GF-D8 (cell line): Measurements from ENCODE around the gene FADS3.

Experiments
- DNase-seq: peaks from one replicate; lab custom pipeline; 2025; lab: John Stamatoyannopoulos, UW

FADS3 gene

GRCh38 chr11:61855939-61856680 is 35.2 kb downstream of the FADS3 start:
- no peak for DNase-seq

GRCh38 chr11:61854966-61855714 is 36.2 kb downstream of the FADS3 start:
- no peak for DNase-seq

DNA sequence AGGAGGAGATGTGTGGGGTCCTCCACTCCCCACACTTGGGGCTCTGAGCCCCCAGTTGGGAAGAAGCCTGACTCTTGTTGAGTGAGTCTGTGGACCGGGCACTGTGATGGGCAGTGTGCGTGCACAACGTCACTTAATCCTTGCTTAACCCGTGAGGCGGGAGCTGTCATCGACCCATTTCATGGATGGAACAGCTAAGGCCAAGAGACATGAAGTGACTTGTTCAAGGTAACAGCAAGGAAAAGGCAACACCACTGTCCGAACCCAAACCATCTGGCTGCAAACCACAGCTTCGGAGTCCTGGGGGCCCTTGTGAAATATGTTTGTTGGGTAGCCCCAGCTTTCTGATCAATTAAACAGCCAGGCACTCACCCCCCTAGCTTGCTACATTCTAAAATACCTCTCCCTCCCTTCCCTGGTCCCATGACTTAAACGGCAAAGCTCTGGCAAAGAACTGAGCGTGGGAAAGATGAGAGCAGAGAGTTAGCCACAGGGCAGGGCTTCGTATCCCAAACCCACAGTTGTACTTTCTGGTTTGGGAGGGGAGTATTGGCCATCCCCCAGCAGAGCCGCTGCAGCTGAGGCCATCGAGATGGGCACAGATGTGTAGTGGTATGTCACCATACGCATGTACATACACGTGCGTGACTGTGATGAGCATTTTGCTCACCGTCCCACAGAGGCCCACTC is 37.0 kb downstream of the FADS3 start:
- DNase-seq, result no peak

GRCh38 chr11:61853698-61854169 is 37.6 kb downstream of the FADS3 start:
- DNase-seq, result no peak

GRCh38 chr11:61851900-61852295 is 39.4 kb downstream of the FADS3 start:
- no peak for DNase-seq

DNA sequence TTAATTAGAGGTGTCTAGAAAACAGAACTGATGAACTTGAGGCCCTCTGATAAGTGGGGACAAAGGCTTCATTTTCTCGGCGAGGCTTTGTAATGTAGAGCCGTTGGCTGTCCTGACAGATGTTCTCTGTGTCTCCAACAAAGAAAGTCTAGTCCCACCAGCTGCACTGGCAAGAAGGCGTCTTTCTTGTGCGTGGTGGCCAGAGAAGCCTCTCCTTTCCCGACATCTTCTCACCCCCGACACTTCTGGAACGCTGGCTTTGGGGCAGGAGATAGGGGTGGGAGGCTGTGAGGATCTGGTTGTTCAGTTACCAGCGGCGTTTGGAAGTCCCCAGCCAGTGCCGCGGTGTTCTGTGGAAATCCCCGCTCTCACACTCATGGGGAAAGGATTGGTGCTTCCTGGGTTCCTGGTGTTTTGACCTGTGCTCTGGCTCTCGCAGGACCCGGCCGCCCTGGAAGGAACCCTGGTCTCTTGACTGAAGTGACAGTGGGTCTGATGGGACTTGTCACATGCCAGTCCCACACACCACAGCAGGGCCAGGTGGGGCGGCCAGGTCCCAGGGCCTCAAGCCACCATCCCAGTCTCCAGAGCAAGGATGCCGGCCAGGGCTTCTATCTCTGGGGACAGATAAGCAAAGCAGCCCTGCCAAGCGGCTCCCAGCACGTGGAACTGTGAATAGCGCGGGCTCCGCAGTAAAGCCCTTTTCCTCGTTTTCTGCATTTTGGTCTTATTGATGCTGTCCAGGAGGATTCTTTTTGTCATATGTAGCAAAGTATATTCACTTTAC is 40.0 kb downstream of the FADS3 start:
- no peak for DNase-seq

DNA sequence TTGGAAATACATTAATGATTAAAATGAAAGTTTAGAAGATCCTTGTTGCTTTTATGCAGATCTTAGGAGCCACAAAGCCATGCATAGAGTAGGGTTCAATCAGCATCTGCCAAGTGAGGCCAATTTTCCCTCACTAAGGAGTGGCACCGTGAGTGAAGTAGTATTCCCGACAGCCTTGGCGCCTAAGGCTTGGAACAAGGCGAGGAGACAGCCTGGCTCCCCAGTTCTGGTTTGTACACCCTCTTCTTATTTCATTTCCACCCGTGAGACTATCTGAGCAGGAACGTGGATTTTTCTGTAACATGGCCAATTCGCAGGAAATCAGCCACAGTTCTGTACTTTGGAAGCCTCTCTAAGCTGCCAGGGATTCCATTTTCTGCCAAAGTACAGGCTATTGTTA is 40.7 kb downstream of the FADS3 start:
- DNase-seq, result no peak

GRCh38 chr11:61848631-61849030 is 42.7 kb downstream of the FADS3 start:
- DNase-seq, result no peak

- DNase-seq, result no peak
These were observed 43.3 kb downstream of the FADS3 start for GRCh38 chr11:61847914-61848581.

- no peak for DNase-seq
These were observed 44.9 kb downstream of the FADS3 start for GRCh38 chr11:61846362-61847020.

- no peak for DNase-seq
These were observed 46.3 kb downstream of the FADS3 start for GRCh38 chr11:61844909-61845565.

GRCh38 chr11:61842528-61842820 is 48.9 kb downstream of the FADS3 start:
- DNase-seq, result no peak

DNA sequence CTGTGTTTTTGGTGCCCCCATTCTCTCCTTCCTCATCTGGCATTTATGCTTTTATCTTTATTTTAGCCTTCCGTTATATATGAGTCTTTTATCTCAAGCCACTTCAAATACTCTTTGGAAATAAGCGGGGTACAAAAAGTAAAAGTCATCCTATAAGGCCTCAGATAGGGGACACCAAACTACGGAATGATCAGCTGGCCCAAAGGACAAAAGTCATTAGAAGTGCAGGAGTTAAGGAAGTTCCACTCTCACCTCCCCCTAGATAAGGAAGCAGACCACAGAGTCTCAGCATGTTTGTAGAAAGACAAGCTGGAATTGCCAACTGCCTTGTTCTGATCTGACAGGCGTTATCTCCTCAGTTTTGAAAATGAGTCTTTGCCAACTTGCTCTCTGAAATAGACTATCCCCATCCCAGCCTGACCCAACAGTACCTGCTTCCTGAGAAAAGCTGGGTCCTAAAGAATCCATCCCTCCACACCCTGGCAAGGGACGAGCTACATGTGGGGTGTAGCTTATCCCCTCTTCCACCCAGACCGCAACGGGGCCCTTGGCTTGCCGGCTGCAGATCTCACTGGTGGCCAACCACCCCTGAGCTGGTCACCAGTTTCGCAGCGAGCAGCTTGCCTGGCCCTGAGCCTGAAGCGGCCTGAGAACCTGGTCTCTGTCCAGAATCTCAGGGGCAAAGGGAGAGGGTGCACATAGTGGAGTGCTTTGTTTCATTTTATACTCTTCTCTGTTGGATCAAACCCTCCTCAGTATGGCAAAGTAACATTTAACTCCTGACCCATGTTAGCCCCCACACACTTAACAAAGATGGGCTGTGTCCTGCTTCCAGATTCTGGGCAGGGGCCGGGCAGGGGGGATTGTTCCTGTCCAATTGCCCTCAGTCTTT is 49.5 kb downstream of the FADS3 start:
- no peak for DNase-seq

- DNase-seq, result no peak
These were observed 51.0 kb downstream of the FADS3 start for GRCh38 chr11:61840371-61840770.

DNA sequence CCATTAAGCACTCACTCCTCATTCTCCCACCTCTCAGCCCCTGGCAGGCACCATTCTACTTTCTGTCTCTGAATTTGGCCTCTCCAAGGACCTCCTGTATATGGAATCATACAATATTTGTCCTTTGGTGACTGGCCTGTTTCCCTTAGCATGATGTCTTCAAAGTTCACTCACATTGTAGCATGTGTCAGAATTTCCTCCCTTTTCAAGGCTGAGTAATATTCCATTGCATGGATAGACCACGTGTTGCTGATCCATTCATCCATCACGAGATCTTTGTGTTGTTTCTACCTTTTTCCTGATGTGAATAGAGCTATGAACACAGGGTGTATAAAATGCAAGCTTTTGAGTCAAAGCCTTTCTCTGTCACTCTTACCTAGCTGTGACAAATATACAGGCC is 51.6 kb downstream of the FADS3 start:
- DNase-seq, result no peak

GRCh38 chr11:61838921-61839320 is 52.4 kb downstream of the FADS3 start:
- DNase-seq, result no peak

- no peak for DNase-seq
These were observed 52.8 kb downstream of the FADS3 start for GRCh38 chr11:61838501-61838900.

DNA sequence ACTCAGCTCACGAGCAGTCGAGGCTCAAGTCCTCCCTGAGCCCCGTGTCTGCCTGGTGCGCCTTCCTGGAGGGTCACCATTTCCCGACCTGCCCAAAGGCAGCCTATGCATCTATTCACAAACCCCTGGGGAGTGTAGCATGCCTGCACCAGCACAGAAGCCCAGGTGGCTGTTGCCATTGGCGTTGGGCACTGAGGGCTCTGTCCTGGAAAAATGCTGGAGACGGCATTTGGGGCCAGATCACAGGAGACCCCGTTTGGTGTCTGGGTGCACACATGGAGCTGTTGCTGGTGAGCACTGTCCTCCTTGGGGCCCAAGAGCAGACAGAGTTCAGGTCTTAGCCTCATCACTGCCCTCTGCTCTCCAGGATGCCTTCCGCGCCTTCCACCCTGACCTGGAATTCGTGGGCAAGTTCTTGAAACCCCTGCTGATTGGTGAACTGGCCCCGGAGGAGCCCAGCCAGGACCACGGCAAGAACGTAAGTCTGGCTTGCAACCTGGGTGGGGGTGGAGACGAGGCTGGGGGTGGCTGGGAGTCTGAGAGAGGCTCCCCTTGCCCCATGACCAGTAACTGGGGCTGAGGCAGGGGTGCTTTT is 53.8 kb downstream of the FADS3 start:
- no peak for DNase-seq

GRCh38 chr11:61836193-61836592 is 55.2 kb downstream of the FADS3 start:
- no peak for DNase-seq
